ENCODE measurements around the gene ICAM1.
A peak's percentile ranks its signal among the peaks of the same experiment; 100 is the strongest.
"Not testable (repeated sequence)": the region's sequence is repeated elsewhere in the genome, so short reads cannot be mapped to it uniquely, and the experiment has no call there.

ICAM1 gene

GRCh38 chr19:10270616-10271394, at the start of gene ICAM1:
ICAM1 (plus strand) TSS chr19:10271120; CDS start chr19:10271160, 40 bp downstream.
- DNase-seq, result peak; percentile 50

DNA sequence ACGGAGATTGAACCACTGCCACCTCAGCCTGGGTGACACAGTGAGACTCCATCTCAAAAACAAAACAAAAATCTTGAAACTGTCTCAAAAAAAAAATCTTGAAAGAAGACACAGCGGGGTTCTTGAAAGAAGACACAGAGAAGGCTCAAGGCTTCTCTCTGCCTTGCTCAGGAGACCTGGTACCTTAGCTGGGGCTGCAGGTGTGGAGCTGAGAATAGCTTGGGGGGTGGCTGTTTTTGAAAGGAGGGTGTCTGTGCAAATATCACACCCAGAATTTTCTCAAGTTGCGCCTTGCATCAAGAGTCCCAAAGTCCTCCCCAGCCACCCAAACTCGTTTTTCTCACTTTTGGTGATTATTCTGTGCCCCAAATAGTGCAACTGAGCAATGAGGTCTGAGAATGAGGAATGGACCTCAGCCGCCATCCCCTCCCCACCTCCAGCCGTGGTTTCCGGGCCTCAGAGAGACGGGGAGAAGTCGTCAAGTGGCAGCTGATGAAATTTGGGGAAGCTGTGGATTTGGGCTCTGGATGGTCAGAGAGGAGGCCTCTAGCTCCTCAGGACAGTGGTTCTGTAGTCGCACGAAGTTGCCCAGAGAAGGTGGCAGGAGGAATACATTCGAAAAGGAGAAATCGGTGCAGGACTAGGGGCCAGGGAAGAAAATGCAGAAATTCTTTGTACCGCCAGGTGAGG, 48.6 kb upstream of the ICAM1 start:
- no peak for DNase-seq

DNA sequence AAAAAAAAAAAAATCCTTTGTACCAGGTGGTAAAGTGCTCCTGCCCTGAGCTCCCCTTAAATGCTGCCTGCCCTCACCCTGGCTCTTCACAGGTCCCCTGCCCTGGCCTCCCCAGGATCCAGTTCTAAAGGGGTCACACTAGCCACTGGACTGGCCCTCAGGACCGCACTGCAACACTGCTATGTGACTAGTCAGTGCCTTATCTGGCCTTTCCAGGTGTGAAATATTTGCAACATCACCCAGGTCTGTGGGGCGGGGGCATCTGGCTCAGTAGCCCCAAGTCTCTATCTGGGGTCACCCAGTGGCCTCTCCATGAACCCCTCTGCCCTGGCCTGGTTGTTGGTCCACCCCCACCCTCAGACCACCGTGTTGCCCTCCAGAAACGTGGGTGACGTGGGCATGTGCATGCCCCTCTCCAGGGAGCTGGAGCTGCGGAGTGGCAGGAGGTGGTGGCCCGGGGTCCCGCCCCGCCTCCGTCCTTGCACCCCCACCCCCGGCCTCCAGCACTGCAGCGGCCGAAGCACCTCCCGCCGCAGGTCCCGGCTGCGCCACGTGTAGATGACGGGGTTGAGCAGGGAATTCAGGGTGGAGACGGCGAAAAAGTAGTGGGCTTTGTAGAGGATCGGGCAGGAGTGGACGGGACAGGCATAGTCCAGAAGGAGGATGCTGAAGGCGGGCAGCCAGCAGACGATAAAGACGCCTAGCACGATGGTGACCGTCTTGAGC, 47.3 kb upstream of the ICAM1 start:
- no peak for DNase-seq

- no peak for DNase-seq
Measured at GRCh38 chr19:10224337-10224736, 46.6 kb upstream of the ICAM1 start.

DNA sequence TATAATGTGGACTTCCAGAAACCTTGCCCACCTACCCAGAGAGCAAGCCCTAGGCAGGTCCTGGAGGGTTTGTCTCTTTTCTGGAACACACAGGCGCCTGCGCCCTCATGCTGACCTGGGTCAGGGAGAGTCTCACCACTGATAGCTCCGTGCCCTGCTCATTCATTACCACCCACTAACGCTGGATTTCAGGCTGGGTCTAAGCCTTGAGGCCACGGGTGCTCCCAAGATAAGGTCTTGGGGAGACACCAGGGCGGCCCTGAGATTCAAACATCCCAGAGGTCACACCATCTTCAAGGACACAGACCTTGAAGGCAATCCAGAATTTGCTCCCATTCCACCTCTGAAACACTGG, 44.9 kb upstream of the ICAM1 start:
- DNase-seq, result no peak

DNA sequence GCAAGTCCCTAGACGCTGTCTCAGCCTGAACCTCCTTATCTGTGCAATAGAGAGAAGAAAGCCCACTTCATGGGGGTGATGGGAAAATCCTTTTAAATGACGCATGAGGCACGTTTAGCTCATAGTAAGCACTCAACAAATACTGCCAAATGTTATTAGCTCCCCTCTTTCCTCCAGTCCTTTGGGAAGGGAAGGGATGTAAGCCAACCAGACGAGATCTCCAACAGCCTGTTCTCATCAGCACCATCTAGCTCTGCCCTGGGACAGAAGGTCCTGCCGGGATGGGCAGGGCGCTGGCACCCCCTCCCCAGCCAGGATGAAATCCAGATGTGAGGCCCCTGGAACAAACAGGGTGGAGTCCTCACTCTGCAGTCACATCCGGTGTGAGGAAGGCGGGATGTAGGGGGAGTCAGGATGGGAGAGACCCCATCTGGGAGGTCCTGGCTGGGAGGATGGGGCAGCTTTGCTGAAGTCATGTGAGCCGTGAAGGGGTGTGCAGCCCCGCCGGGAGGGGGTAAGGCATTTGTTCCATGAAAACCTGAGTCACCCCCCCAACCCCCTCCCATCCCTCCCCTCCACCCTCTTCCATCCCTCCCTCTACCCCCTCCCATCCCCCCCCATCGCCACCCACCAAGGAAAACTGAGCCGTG, 44.4 kb upstream of the ICAM1 start:
- no peak for DNase-seq

- DNase-seq, result no peak
Measured at GRCh38 chr19:10227026-10227971, 43.6 kb upstream of the ICAM1 start.

GRCh38 chr19:10228393-10228792, 42.5 kb upstream of the ICAM1 start:
- no peak for DNase-seq

- DNase-seq, result no peak
Measured at GRCh38 chr19:10228920-10229319, 42.0 kb upstream of the ICAM1 start.

GRCh38 chr19:10230173-10230860, 40.6 kb upstream of the ICAM1 start:
- DNase-seq, result peak; percentile 6

DNA sequence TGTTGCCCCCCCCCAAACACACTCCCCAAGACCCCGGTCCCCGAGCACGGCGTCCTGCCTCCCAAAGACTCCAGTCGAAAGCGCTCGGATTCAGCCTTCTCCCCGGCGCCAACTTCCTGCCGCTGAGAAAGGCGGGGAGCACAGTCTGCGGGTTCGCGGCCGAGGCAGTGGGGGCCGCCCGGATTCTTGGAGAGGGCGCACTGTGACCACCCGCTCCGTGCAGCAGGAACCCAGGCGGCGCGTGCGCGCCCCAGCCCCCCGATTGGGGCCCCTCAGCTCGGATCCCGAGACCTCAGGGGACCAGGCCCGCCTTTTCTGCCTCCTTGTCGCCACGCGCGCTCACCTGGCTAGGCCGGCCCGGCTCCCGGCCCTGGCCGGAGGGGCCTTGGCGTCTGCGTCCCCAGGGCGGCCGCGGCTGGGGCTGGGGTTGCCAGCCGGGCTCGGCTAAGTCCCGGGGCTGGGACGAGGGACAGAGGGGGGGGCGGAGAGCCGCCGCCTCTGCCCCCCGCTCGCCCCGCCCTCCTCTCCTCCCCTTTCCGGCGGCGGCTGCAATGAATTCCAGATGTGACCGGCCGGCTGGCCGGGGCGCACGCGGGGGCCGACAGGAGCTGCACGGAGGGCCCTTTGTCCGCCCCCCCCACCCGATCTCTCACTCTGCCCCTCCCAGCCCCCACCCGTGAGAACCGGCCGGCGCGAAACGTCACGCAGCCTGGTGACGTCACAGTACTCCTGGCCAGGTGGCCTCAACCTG, 39.9 kb upstream of the ICAM1 start, which contains the start of gene S1PR2:
Gene S1PR2 (minus strand): TSS at position 471 of the 751 bp plus-strand sequence. CDS start 6,426 bp downstream, outside the sequence.
- DNase-seq, result peak; percentile 72

- no peak for DNase-seq
Measured at GRCh38 chr19:10231612-10232228, 39.2 kb upstream of the ICAM1 start.

DNA sequence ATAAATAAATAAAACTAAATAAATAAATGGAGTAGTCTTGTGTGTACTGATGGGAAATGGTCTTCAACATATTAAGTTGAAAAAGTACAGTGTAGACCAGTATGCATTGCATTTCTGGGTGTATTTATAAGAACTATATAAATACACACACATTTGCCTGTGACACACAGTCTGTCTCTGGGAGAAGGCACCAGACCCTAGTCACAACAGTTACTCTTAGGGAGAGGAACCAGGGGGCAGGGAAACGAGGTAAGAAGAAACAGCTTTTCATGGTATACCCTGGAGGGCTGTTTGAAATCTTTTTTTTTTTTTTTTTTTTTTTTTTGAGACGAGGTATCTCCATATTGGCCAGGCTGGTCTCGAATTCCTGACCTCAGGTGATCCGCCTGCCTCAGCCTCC, 37.0 kb upstream of the ICAM1 start:
- no peak for DNase-seq

DNA sequence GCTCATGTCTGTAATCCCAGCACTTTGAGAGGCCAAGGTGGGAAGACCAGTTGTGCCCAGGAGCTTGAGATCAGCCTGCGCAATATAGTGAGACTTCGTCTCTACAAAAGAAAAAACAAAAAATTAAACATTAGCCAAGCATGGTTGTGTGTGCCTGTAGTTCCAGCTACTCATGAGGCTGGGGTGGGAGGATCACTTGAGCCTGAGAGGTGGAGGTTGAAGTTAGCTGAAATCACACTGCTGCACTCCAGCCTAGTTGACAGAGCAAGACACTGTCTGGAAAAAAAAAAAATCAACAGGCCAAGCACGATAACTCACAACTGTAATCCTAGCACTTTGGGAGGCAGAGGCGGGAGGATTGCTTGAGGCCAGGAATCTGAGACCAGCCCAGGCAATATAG, 35.9 kb upstream of the ICAM1 start:
- DNase-seq, result no peak

- DNase-seq, result not testable (repeated sequence)
Measured at GRCh38 chr19:10235409-10235808, 35.5 kb upstream of the ICAM1 start.

GRCh38 chr19:10237702-10238101, 33.2 kb upstream of the ICAM1 start:
- no peak for DNase-seq

DNA sequence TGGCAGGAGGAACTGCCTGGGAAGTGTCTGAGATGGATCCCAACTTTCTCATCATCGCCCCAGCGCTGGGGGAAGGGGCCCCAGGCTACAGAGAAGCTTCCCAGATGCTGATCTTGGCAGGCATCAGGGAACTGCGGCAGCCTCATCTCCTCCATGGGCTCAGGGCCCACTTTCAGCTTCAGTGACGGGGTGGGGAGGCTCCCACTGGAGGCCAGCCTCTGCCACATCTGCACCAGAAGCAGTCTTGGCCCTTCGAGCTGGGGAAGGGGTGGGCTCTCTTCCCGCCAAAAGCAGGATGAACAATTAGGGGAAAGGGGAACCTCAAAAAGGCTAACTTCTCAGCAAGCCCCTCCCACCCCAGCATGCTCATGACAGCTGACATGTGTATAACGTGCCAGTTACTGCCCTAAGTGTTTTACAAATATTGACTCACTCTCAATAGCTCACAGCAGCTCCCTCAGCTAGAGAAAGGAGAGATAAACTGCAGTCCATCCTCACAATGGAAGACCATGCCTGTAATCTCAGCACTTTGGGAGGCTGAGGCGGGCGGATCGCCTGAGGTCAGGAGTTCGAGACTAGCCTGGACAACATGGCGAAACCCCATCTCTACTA, 32.6 kb upstream of the ICAM1 start:
- peak; percentile 18 for DNase-seq

- DNase-seq, result not testable (repeated sequence)
Measured at GRCh38 chr19:10241826-10242449, 29.0 kb upstream of the ICAM1 start.

DNA sequence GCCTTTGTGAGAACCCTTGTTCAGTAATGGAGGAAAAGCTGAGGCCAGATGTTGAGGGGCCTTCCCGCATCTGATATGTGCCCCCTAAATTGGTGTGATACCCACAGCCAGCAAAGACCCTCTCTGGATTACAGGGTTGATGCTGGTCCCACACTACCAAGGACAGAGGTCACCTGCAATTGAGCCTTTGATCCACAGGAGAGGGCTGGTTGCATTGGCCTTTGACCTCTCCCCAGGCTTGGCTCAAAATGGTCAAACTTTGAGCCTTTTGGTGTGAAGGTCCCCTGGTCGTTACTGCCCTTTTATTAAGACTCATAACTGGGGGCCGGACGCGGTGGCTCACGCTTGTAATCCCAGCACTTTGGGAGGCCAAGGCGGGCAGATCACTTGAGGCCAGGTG, 27.3 kb upstream of the ICAM1 start:
- DNase-seq, result no peak
